H1 (cell line): ENCODE results near the gene RARRES2. TPM values are rescaled to one million over a fixed set of nuclear protein-coding genes. Genes with fewer than 3 reads are reported as not detected.

ENCODE experiments used
- CTCF ChIA-PET: fragments of 300-600 bp; sonication (Branson Sonifier 250); formaldehyde crosslinking; loops from one replicate; lab custom pipeline; 2021; ENCODE audit not compliant: partially characterized antibody; lab: Charles Lee
- POLR2A ChIA-PET: fragments of 300-600 bp; sonication (Branson Sonifier 250); formaldehyde crosslinking; loops from one replicate; lab custom pipeline; 2021; ENCODE audit warnings: inconsistent platforms; ENCODE audit not compliant: partially characterized antibody; lab: Charles Lee
- DNase-seq, 2 experiments: peaks; one replicate each; pipeline versions ENCODE4 v3.0.0 to v3.0.0-alpha.2; 2010 to 2022; ENCODE audit warnings: low spot score in 2 of 2, low read depth in 1 of 2, mixed read lengths in 1 of 2
- FAIRE-seq: peaks from 2 replicates; lab custom pipeline; 2011; peaks lifted over from hg19 to GRCh38; lab: Jason Lieb, UNC
- H2AFZ ChIP-seq: 2 replicates; pipeline ENCODE4 v1.8.1; 2012; ENCODE audit warnings: low read length, inconsistent platforms
- H2AK5ac ChIP-seq: 2 replicates; pipeline ENCODE4 v1.6.1; 2013; ENCODE audit warnings: low read depth, low read length
- H2BK120ac ChIP-seq: replicated peaks from 2 replicates; pipeline ENCODE3; 2013; ENCODE audit warnings: low read depth, low read length, inconsistent platforms
- H2BK12ac ChIP-seq: 2 replicates; pipeline ENCODE4 v1.6.1; 2013; ENCODE audit warnings: low read depth, low read length
- H2BK15ac ChIP-seq: 2 replicates; pipeline ENCODE4 v1.6.1; 2013; ENCODE audit warnings: low read length
- H2BK20ac ChIP-seq: 2 replicates; pipeline ENCODE4 v1.6.1; 2013; ENCODE audit warnings: low read length
- H2BK5ac ChIP-seq: 2 replicates; pipeline ENCODE4 v1.6.1; 2013; ENCODE audit warnings: low read depth, low read length
- H3K14ac ChIP-seq: 2 replicates; pipeline ENCODE4 v1.6.1; 2013; ENCODE audit warnings: inconsistent platforms; ENCODE audit not compliant: insufficient read length
- H3K18ac ChIP-seq: 2 replicates; pipeline ENCODE4 v1.6.1; 2013; ENCODE audit warnings: low read length; ENCODE audit errors: extremely low read depth
- H3K23ac ChIP-seq: 2 replicates; pipeline ENCODE4 v1.6.1; 2013; ENCODE audit warnings: inconsistent platforms; ENCODE audit not compliant: insufficient read length
- H3K23me2 ChIP-seq: 2 replicates; pipeline ENCODE4 v1.6.1; 2013; ENCODE audit warnings: low read depth, low read length
- H3K27ac ChIP-seq: 2 replicates; pipeline ENCODE4 v1.6.1; 2011; ENCODE audit warnings: low read depth, low read length, inconsistent platforms
- H3K27me3 ChIP-seq, 4 experiments: replicated peaks in 1 of 4; 1 replicate in 1 of 4; 2 replicates in 3 of 4; pipeline versions ENCODE4 v1.6.1 to v1.8.1; 2011 to 2013; ENCODE audit warnings: low read length in 3 of 4, mild to moderate bottlenecking in 3 of 4, inconsistent platforms in 2 of 4, mixed read lengths in 2 of 4, moderate library complexity in 1 of 4; ENCODE audit not compliant: control insufficient read depth in 3 of 4, insufficient read depth in 3 of 4; ENCODE audit errors: extremely low read depth in 1 of 4
- H3K36me3 ChIP-seq, 4 experiments: 2 replicates each; pipeline versions ENCODE4 v1.6.1 to v1.8.1; 2011 to 2013; ENCODE audit warnings: mild to moderate bottlenecking in 4 of 4, low read length in 3 of 4, moderate library complexity in 2 of 4, control low read depth in 1 of 4, inconsistent platforms in 1 of 4; ENCODE audit not compliant: insufficient read depth in 4 of 4, control insufficient read depth in 2 of 4
- H3K4ac ChIP-seq: replicated peaks from 2 replicates; pipeline ENCODE3; 2013; ENCODE audit warnings: low read length, low read depth, mixed read lengths, inconsistent platforms; ENCODE audit not compliant: insufficient read length
- H3K4me1 ChIP-seq, 4 experiments: replicated peaks in 1 of 4; 1 replicate in 1 of 4; 2 replicates in 3 of 4; pipeline versions ENCODE4 v1.6.1 to v1.8.1; 2011 to 2013; ENCODE audit warnings: low read length in 3 of 4, inconsistent platforms in 2 of 4, mixed read lengths in 1 of 4; ENCODE audit not compliant: insufficient read depth in 4 of 4, control insufficient read depth in 3 of 4
- H3K4me2 ChIP-seq, 2 experiments: 2 replicates each; pipeline versions ENCODE4 v1.6.1 to v1.8.1; 2011 to 2013; ENCODE audit warnings: low read depth in 2 of 2, low read length in 2 of 2, control low read depth in 1 of 2, inconsistent platforms in 1 of 2, mild to moderate bottlenecking in 1 of 2; ENCODE audit not compliant: insufficient read depth in 1 of 2
- H3K4me3 ChIP-seq, 4 experiments: fragments of 200-600, 300-600 bp in 1 of 4; sonication (generic), shearing (Covaris generic), sonication (Bioruptor Twin) in 1 of 4; 2 replicates each; pipeline versions ENCODE4 v1.5.1 to v1.8.1; 2011 to 2016; ENCODE audit warnings: low read length in 4 of 4, low read depth in 3 of 4, control low read depth in 2 of 4, inconsistent platforms in 2 of 4, mild to moderate bottlenecking in 2 of 4, mixed read lengths in 1 of 4, moderate library complexity in 1 of 4; ENCODE audit not compliant: insufficient read depth in 2 of 4; ENCODE audit errors: extremely low read depth in 1 of 4
- H3K56ac ChIP-seq: replicated peaks from 2 replicates; pipeline ENCODE3; 2013; ENCODE audit warnings: low read depth, mild to moderate bottlenecking, mixed read lengths, low read length, inconsistent platforms; ENCODE audit not compliant: insufficient read length
- H3K79me1 ChIP-seq: 2 replicates; pipeline ENCODE4 v1.6.1; 2013; ENCODE audit warnings: low read depth, low read length, control low read depth
- H3K79me2 ChIP-seq, 2 experiments: 2 replicates each; pipeline versions ENCODE4 v1.6.1 to v1.8.1; 2012 to 2013; ENCODE audit warnings: low read length in 2 of 2, mild to moderate bottlenecking in 2 of 2, inconsistent platforms in 1 of 2; ENCODE audit not compliant: insufficient read depth in 2 of 2, control insufficient read depth in 1 of 2
- H3K9ac ChIP-seq, 4 experiments: replicated peaks in 1 of 4; 1 replicate in 1 of 4; 2 replicates in 3 of 4; pipeline versions ENCODE4 v1.6.1 to v1.8.1; 2011 to 2013; ENCODE audit warnings: low read depth in 3 of 4, low read length in 3 of 4, control low read depth in 2 of 4, mild to moderate bottlenecking in 2 of 4, moderate library complexity in 2 of 4, inconsistent platforms in 1 of 4; ENCODE audit errors: extremely low read depth in 1 of 4
- H3K9me3 ChIP-seq, 2 experiments: 2 replicates each; pipeline versions ENCODE4 v1.6.1 to v1.8.1; 2012 to 2013; ENCODE audit warnings: mild to moderate bottlenecking in 2 of 2, moderate library complexity in 2 of 2, control low read depth in 1 of 2, inconsistent platforms in 1 of 2, low read depth in 1 of 2, low read length in 1 of 2, mixed read lengths in 1 of 2; ENCODE audit not compliant: insufficient read depth in 2 of 2
- H4K20me1 ChIP-seq, 2 experiments: replicated peaks in 1 of 2; 2 replicates each; pipeline versions ENCODE3 to v1.8.1; 2011 to 2013; ENCODE audit warnings: inconsistent platforms in 2 of 2, low read length in 2 of 2, mild to moderate bottlenecking in 1 of 2; ENCODE audit not compliant: insufficient read depth in 2 of 2, control insufficient read depth in 1 of 2
- H4K5ac ChIP-seq: 2 replicates; pipeline ENCODE4 v1.6.1; 2013; ENCODE audit warnings: low read length, low read depth, mixed read lengths, inconsistent platforms; ENCODE audit not compliant: insufficient read length
- H4K8ac ChIP-seq: 2 replicates; pipeline ENCODE4 v1.8.0; 2013; ENCODE audit warnings: mild to moderate bottlenecking, moderate library complexity, low read length, inconsistent platforms; ENCODE audit not compliant: insufficient read depth; ENCODE audit errors: extremely low read depth
- H4K91ac ChIP-seq: replicated peaks from 2 replicates; pipeline ENCODE3; 2013; ENCODE audit warnings: low read length, mixed read lengths, inconsistent platforms; ENCODE audit not compliant: insufficient read length
- CHD2 ChIP-seq: IDR thresholded peaks from 2 replicates; pipeline ENCODE4 v1.6.1; 2012; ENCODE audit warnings: low read length, improper control_type of control experiment
- JUND ChIP-seq: IDR thresholded peaks from 2 replicates; pipeline ENCODE4 v1.6.1; 2011; ENCODE audit warnings: mild to moderate bottlenecking, improper control_type of control experiment, low read length
- MAFK ChIP-seq: IDR thresholded peaks from 2 replicates; pipeline ENCODE4 v1.6.1; 2012; ENCODE audit warnings: low read depth, mild to moderate bottlenecking, improper control_type of control experiment, low read length
- MAX ChIP-seq: IDR thresholded peaks from 2 replicates; pipeline ENCODE4 v1.6.1; 2012; ENCODE audit warnings: inconsistent platforms
- POU5F1 ChIP-seq: IDR thresholded peaks from 2 replicates; pipeline ENCODE4 v1.6.1; 2011; ENCODE audit warnings: low read depth, mild to moderate bottlenecking, low read length, moderate library complexity
- RAD21 ChIP-seq, 2 experiments: IDR thresholded peaks in 1 of 2; conservative IDR thresholded peaks in 1 of 2; 2 replicates each; pipeline ENCODE4 v1.6.1; 2011; ENCODE audit warnings: low read depth in 2 of 2, low read length in 2 of 2, improper control_type of control experiment in 1 of 2, inconsistent platforms in 1 of 2, mild to moderate bottlenecking in 1 of 2, moderate library complexity in 1 of 2
- SAP30 ChIP-seq: fragments of 300-600 bp; sonication (generic); IDR thresholded peaks from 2 replicates; pipeline ENCODE4 v1.7.1; 2012; ENCODE audit warnings: low read length, moderate library complexity, mild to moderate bottlenecking, inconsistent platforms; ENCODE audit not compliant: insufficient read depth, insufficient replicate concordance
- SIN3A ChIP-seq, 2 experiments: IDR thresholded peaks in 1 of 2; conservative IDR thresholded peaks in 1 of 2; 2 replicates each; pipeline ENCODE4 v1.6.1; 2011 to 2012; ENCODE audit warnings: low read length in 2 of 2, improper control_type of control experiment in 1 of 2, low read depth in 1 of 2, mild to moderate bottlenecking in 1 of 2
- TBP ChIP-seq: IDR thresholded peaks from 2 replicates; pipeline ENCODE4 v1.6.1; 2011; ENCODE audit warnings: low read depth, low read length, improper control_type of control experiment
- WGBS, 2 experiments: shearing (Covaris generic) in 1 of 2; methylation state at CpG; one replicate each; pipeline versions ENCODE4 v1.1.6 to v1.1.7; 2013 to 2015; ENCODE audit warnings: low lambda C conversion rate in 2 of 2, mixed read lengths in 2 of 2, inconsistent platforms in 1 of 2, low coverage in 1 of 2, missing lambda C conversion rate in 1 of 2; ENCODE audit not compliant: insufficient replicate concordance in 2 of 2, insufficient coverage in 1 of 2, insufficient read length in 1 of 2; ENCODE audit errors: extremely low coverage in 1 of 2, missing lambda C conversion rate in 1 of 2; 5-methylcytosine and 5-hydroxymethylcytosine counted together
- polyA plus RNA-seq, 7 experiments: library from polyadenylated mRNA; depleted of rRNA in 3 of 7; stranded (reverse) in 5 of 7; unstranded in 2 of 7; fragments of >200 nt in 5 of 7; fragments of 200-250 nt in 2 of 7; gene quantifications; 1 replicate in 5 of 7; 2 replicates in 1 of 7; 4 replicates in 1 of 7; pipeline versions ENCODE4 v1.2.1 to v1.2.3, GENCODE V29; 2011 to 2013; ENCODE audit warnings: missing spikeins in 2 of 7, mixed read lengths in 2 of 7
- total RNA-seq: library from RNA; stranded (reverse); fragmentation: NEBNext Ultra II Directional; extraction: Animal tissue kit (Norgen Biotek cat#: 25700); gene quantifications from 2 replicates; pipeline ENCODE4 v1.2.1, GENCODE V29; 2021

Gene RARRES2
- total and polyA plus RNA-seq, 2 of the 8 experiments (the other 6 are each of a cell fraction or from before 2014, with no cell fraction given), result 254 to 441 TPM

- no peak overlapping the region for H2AFZ ChIP-seq
- 60% methylated on average over 22 of the region's 22 CpGs; no CpG with 5 or more reads in 1 of the 2 experiments for WGBS, 2 experiments
- H4K20me1 ChIP-seq, result no peaks in the 10 kb centered on the region
- TF ChIP-seq POU5F1 (0 out of 2 replicates have a peak, but pooled peaks have one; percentile 23), CHD2 (peak; percentile 43; the same call in 1 of the 2 replicates), JUND (no peak), TBP (peak; percentile 79), MAFK (no peak), RAD21 (IDR thresholded peaks at IDR 0.05 in 1 of 2, conservative IDR thresholded peaks at IDR 0.05 in 1 of 2; ENCODE audit: low read depth in 2 of 2, low read length in 2 of 2) (peak; percentile 13 to 38; a peak in 2 of 4 replicates), SAP30 (no peak), MAX (peak; percentile 68), SIN3A (conservative IDR thresholded peaks at IDR 0.05 in 1 of 2, IDR thresholded peaks at IDR 0.05 in 1 of 2; ENCODE audit: low read depth in 1 of 2, low read length in 2 of 2) (peak in 1 of 2 experiments; percentile 75; a peak in 1 of 4 replicates)
These were observed 11.9 kb downstream of the RARRES2 start for GRCh38 chr7:150329331-150330120.

More at GRCh38 chr7:150329331-150330120, 11.9 kb downstream of the RARRES2 start:
- Histone ChIP-seq H3K4ac (peak overlapping the region; percentile 62), H2BK20ac (peak overlapping the region; percentile 93), H3K4me1 (peaks cover 10 to 31% (median 23%) of the 10 kb centered on the region in 4 experiments), H3K18ac (peak overlapping the region; percentile 97), H2BK15ac (peak overlapping the region; percentile 88; the same call in 1 of the 2 replicates), H3K4me3 (no peak overlapping the region; a peak in 2 of 8 replicates), H3K9me3 (no peaks in the 10 kb centered on the region), H3K79me2 (peaks cover 0 to 13% of the 10 kb centered on the region in 2 experiments; a peak in 1 of 4 replicates), H4K5ac (peak overlapping the region; percentile 92), H4K91ac (peak overlapping the region; percentile 96), H2BK5ac (peak overlapping the region; percentile 96), H3K23me2 (no peaks in the 10 kb centered on the region), H4K8ac (peak overlapping the region; percentile 84; the same call in 1 of the 2 replicates), H3K27me3 (0 out of 7 replicates have a peak, but pooled peaks cover 0 to 2% (median 0%) of the 10 kb centered on the region in 4 experiments), H3K27ac (peak overlapping the region; percentile 43; the same call in 1 of the 2 replicates), H3K9ac (peak overlapping the region in 1 of 4 experiments; percentile 45; a peak in 1 of 7 replicates), H2AK5ac (peak overlapping the region; percentile 69; the same call in 1 of the 2 replicates), H2BK120ac (peak overlapping the region; percentile 26), H3K4me2 (peak overlapping the region; percentile 45 to 56), H3K14ac (no peak overlapping the region), H3K36me3 (peaks cover 5 to 12% (median 8%) of the 10 kb centered on the region in 4 experiments; a peak in 7 of 8 replicates), H2BK12ac (peak overlapping the region; percentile 98), H3K79me1 (peaks cover 2% of the 10 kb centered on the region; the same call in 1 of the 2 replicates), H3K56ac (no peak overlapping the region), H3K23ac (no peak overlapping the region)
- ChIA-PET POLR2A (interaction anchor here (0.7 to 2.3 kb wide), 15 partner anchors 10 to 101 kb away, joined by 3 to 22 read pairs (median 6); partner anchors contain the start of genes RARRES2 and REPIN1), CTCF (interaction anchor here (0.6 to 1.9 kb wide), 7 partner anchors 8 to 92 kb away, joined by 3 to 8 read pairs (median 3); no protein-coding TSS in a partner anchor)
- DNase-seq, result peak in 1 of 2 experiments; percentile 66
- FAIRE-seq, result peak; percentile 81
